ENCODE measurements around the gene RFX2. TPM values are rescaled to one million over a fixed set of nuclear protein-coding genes. Genes with fewer than 3 reads are reported as not detected.

Gene RFX2
- polyA plus RNA-seq, 2 of the 4 experiments (the other 2 are of a cell fraction), result 3.7 to 3.9 TPM

GRCh38 chr19:6069268-6069791, 41.0 kb downstream of the RFX2 start (continued):
- TF ChIP-seq EHMT2 (IDR thresholded peaks at IDR 0.05; ENCODE audit: low read depth), result no peak

- ChIA-PET CTCF (no interaction called here), POLR2A (no interaction called here)
- DNase-seq (ENCODE audit: low read depth in 1 of 2, low spot score in 1 of 2) (no peak), ATAC-seq (no peak), FAIRE-seq (no peak)
- H3K4me3 ChIP-seq, result no peak overlapping the region
- peak overlapping the region in 1 of 2 experiments; percentile 84; a peak in 3 of 6 replicates for H3K27ac ChIP-seq
- H3K4me2 ChIP-seq, result no peak overlapping the region
- H3K4me1 ChIP-seq, result peaks cover 51% of the 10 kb centered on the region
- TF ChIP-seq HOXB5 (CRISPR knock-in tag; IDR thresholded peaks at IDR 0.05), result no peak
- 50% methylated on average over 2 of the region's 2 CpGs for WGBS (ENCODE audit: missing lambda C conversion rate)
- no peaks in the 10 kb centered on the region for H3K9me3 ChIP-seq
Measured at GRCh38 chr19:6068711-6069110, 41.6 kb downstream of the RFX2 start.

GRCh38 chr19:6067975-6068374, 42.3 kb downstream of the RFX2 start:
- Histone ChIP-seq H3K4me2 (peak overlapping the region; percentile 85), H3K4me1 (peaks cover 53% of the 10 kb centered on the region), H3K4me3 (no peak overlapping the region), H3K9me3 (no peaks in the 10 kb centered on the region), H3K27ac (peak overlapping the region; percentile 69 to 84)
- no peak for ATAC-seq
- DNase-seq (ENCODE audit: low read depth in 1 of 2, low spot score in 1 of 2), result no peak
- CTCF ChIA-PET, result interaction anchor here (1.1 to 1.3 kb wide), 2 partner anchors 20 to 37 kb away, joined by 3 to 6 read pairs; no protein-coding TSS in a partner anchor
- POLR2A ChIA-PET, result no interaction called here
- TF ChIP-seq USF2 (IDR thresholded peaks at IDR 0.05) (no peak), CTCF (IDR thresholded peaks at IDR 0.05) (no peak), MAZ (IDR thresholded peaks at IDR 0.05; ENCODE audit: borderline replicate concordance, low read depth, low read length) (no peak), JUN (IDR thresholded peaks at IDR 0.05) (no peak), HOXB13 (CRISPR knock-in tag; IDR thresholded peaks at IDR 0.05; ENCODE audit: low read depth) (no peak), SREBF2 (IDR thresholded peaks at IDR 0.05) (no peak), EP300 (IDR thresholded peaks at IDR 0.05) (no peak), MYC (IDR thresholded peaks at IDR 0.05; ENCODE audit: borderline replicate concordance, low read length) (no peak), EHF (CRISPR knock-in tag; IDR thresholded peaks at IDR 0.05) (no peak), ZSCAN20 (CRISPR knock-in tag; IDR thresholded peaks at IDR 0.05) (no peak), RNF2 (IDR thresholded peaks at IDR 0.05; ENCODE audit: borderline replicate concordance, low read depth) (no peak)
- WGBS (ENCODE audit: missing lambda C conversion rate), result 94% methylated on average over 2 of the region's 2 CpGs
- FAIRE-seq, result no peak

GRCh38 chr19:6066661-6067646, 43.3 kb downstream of the RFX2 start:
- ChIA-PET CTCF (interaction anchor here (1.1 to 1.3 kb wide), 2 partner anchors 19 to 38 kb away, joined by 3 to 6 read pairs; no protein-coding TSS in a partner anchor), POLR2A (interaction anchor here (0.8 kb wide), 1 partner anchor 10 kb away, joined by 6 read pairs; no protein-coding TSS in a partner anchor)
- FAIRE-seq (no peak), DNase-seq (ENCODE audit: low read depth in 1 of 2, low spot score in 1 of 2) (peak; percentile 86 to 96), ATAC-seq (peak; percentile 84 to 89)
- H3K4me2 ChIP-seq, result peak overlapping the region; percentile 85
- TF ChIP-seq NPAS2 (CRISPR knock-in tag; IDR thresholded peaks at IDR 0.05; ENCODE audit: borderline replicate concordance) (no peak), ZSCAN20 (CRISPR knock-in tag; IDR thresholded peaks at IDR 0.05) (no peak), EHF (CRISPR knock-in tag; IDR thresholded peaks at IDR 0.05) (peak; percentile 24; the same call in 1 of the 2 replicates), MAFK (IDR thresholded peaks at IDR 0.05; ENCODE audit: partially characterized antibody) (peak; percentile 49), RFX5 (IDR thresholded peaks at IDR 0.05) (peak; percentile 65; the same call in 1 of the 2 replicates), ZNF302 (CRISPR knock-in tag; IDR thresholded peaks at IDR 0.05) (no peak), HOXA7 (CRISPR knock-in tag; IDR thresholded peaks at IDR 0.05) (peak; percentile 53; the same call in 1 of the 2 replicates), EP300 (IDR thresholded peaks at IDR 0.05) (peak in 1 of 2 experiments; percentile 15; a peak in 1 of 5 replicates), FOSL2 (IDR thresholded peaks at IDR 0.05) (no peak), FOSL2 (CRISPR knock-in tag; IDR thresholded peaks at IDR 0.05) (peak; percentile 67; the same call in 1 of the 2 replicates)
- peak overlapping the region; percentile 69 to 84 for H3K27ac ChIP-seq
- 1% methylated on average over 18 of the region's 18 CpGs for WGBS (ENCODE audit: missing lambda C conversion rate)
- peaks cover 53% of the 10 kb centered on the region for H3K4me1 ChIP-seq
- no peaks in the 10 kb centered on the region for H3K9me3 ChIP-seq
- H3K4me3 ChIP-seq, result 0 out of 3 replicates have a peak overlapping the region, but pooled peaks have one; percentile 8
